ENCODE measurements around the gene KLHL5. TPM values are rescaled to one million over a fixed set of nuclear protein-coding genes. Genes with fewer than 3 reads are reported as not detected.
A peak's percentile ranks its signal among the peaks of the same experiment; 100 is the strongest.

Gene KLHL5
- total RNA-seq, 2 experiments from 2014 or later = 16.4 to 18.3 TPM

GRCh38 chr4:39032218-39033085 lies 29.6 kb upstream of the KLHL5 start, which contains the start of gene TMEM156:
TMEM156 (minus strand) TSS chr4:39032409; CDS start chr4:39032313, 96 bp downstream.
- peaks cover 29% of the 10 kb centered on the region for H3K4me1 Mint-ChIP-seq
- POLR2A ChIA-PET = interaction anchor here (0.7 to 3.5 kb wide), 4 partner anchors 10 to 424 kb away, joined by 3 to 33 read pairs (median 4); no protein-coding TSS in a partner anchor
- peak; percentile 90 for ATAC-seq (ENCODE audit: low read depth)
- peak within 1 kb of the TSS; percentile 83 for H3K4me3 Mint-ChIP-seq
- DNase-seq = no peak
- peaks cover 3% of the 10 kb centered on the region for H3K36me3 Mint-ChIP-seq
- no peaks in the 10 kb centered on the region for H3K27me3 Mint-ChIP-seq
- H3K27ac Mint-ChIP-seq = peak within 1 kb of the TSS; percentile 89
- no peaks in the 10 kb centered on the region for H3K9me3 Mint-ChIP-seq

DNA sequence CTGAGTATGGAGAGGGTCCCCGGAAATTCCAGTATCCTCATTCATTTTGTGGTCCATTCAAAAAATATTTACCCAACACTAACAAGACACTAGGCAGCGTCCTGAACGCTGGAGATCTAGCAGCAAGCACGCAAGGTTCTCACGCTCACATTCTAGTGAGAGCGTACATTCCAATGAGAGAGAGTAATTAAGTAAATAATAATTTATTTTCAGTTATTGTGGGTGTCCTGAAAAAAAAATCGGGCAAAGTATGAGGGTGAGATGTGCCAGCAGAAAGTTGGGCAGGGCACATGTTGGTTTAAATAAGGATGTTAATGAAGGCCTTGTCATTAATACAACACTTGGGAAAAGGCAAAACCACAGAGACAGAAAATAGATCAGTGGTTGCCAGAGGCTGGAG lies 25.9 kb upstream of the KLHL5 start:
- POLR2A ChIA-PET = no interaction called here
- H3K27ac Mint-ChIP-seq = no peak overlapping the region
- no peak overlapping the region for H3K4me3 Mint-ChIP-seq

GRCh38 chr4:39037491-39037825 lies 24.6 kb upstream of the KLHL5 start:
- POLR2A ChIA-PET = no interaction called here
- Mint-ChIP-seq H3K4me1 (peaks cover 12% of the 10 kb centered on the region), H3K4me3 (no peak overlapping the region), H3K27ac (no peak overlapping the region), H3K36me3 (no peaks in the 10 kb centered on the region), H3K9me3 (no peaks in the 10 kb centered on the region), H3K27me3 (no peaks in the 10 kb centered on the region)
- ATAC-seq (ENCODE audit: low read depth) (no peak), DNase-seq (no peak)

More for the DNA sequence above, 25.9 kb upstream of the KLHL5 start:
- Mint-ChIP-seq H3K36me3 (no peaks in the 10 kb centered on the region), H3K4me1 (peaks cover 14% of the 10 kb centered on the region), H3K27me3 (no peaks in the 10 kb centered on the region), H3K9me3 (no peaks in the 10 kb centered on the region)
- no peak for DNase-seq
- no peak for ATAC-seq (ENCODE audit: low read depth)

DNA sequence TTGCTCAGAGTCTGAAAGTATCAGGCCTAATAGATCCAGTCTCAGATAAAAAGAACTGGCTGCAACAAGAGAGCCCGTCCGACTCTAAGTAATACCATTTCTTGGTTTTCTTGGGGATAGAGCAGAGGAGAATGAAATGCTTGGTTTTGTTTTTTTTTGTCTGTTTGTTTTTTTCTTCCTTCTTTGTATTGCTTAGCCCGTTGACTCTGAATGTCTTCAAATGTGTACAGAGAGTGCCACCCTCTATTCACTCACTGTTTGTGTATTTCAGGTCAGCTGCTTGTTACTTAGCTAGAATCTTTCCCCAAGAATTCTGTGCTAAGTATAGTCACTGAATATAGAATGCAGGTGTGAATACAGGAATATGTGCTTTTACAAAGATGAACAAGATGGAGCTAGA lies 24.1 kb upstream of the KLHL5 start:
- POLR2A ChIA-PET = interaction anchor here (0.5 kb wide), 1 partner anchor 986 kb away, joined by 3 read pairs; no protein-coding TSS in a partner anchor
- no peak overlapping the region for H3K4me3 Mint-ChIP-seq
- ATAC-seq (ENCODE audit: low read depth) (no peak), DNase-seq (no peak)
- no peak overlapping the region for H3K27ac Mint-ChIP-seq
- H3K4me1 Mint-ChIP-seq = peaks cover 8% of the 10 kb centered on the region
- no peaks in the 10 kb centered on the region for H3K36me3 Mint-ChIP-seq
- no peaks in the 10 kb centered on the region for H3K9me3 Mint-ChIP-seq
- H3K27me3 Mint-ChIP-seq = no peaks in the 10 kb centered on the region

- no peaks in the 10 kb centered on the region for H3K27me3 Mint-ChIP-seq
- no peak overlapping the region for H3K27ac Mint-ChIP-seq
- H3K36me3 Mint-ChIP-seq = no peaks in the 10 kb centered on the region
- no peak for ATAC-seq (ENCODE audit: low read depth)
- no peak for DNase-seq
- H3K4me1 Mint-ChIP-seq = peaks cover 10% of the 10 kb centered on the region
- POLR2A ChIA-PET = no interaction called here
- H3K9me3 Mint-ChIP-seq = no peaks in the 10 kb centered on the region
- no peak overlapping the region for H3K4me3 Mint-ChIP-seq
These were observed 22.9 kb upstream of the KLHL5 start for GRCh38 chr4:39039108-39039507.

DNA sequence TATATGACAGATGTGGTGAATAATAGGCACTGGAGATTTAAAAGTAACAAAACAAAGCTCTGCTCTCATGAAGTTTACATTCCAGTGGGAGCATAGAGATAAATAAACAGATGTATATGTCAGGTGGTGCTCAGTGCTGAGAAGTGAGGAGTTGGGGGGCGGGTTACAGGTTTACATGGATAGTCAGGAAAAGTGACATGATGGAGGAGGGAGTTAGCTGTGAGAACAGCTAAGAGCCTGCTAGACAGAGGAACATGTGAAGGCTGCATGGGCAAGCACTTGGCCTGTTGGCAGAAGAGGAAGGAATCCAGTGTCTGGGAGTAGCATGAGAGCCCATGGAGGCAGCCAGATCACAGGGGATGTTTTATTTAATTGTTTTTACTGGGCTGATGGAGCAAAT lies 19.7 kb upstream of the KLHL5 start:
- Mint-ChIP-seq H3K27ac (peak overlapping the region; percentile 18), H3K4me1 (peaks cover 27% of the 10 kb centered on the region), H3K9me3 (no peaks in the 10 kb centered on the region), H3K36me3 (no peaks in the 10 kb centered on the region), H3K4me3 (no peak overlapping the region), H3K27me3 (no peaks in the 10 kb centered on the region)
- no peak for DNase-seq
- ATAC-seq (ENCODE audit: low read depth) = no peak
- POLR2A ChIA-PET = interaction anchor here (1.1 to 1.5 kb wide), 2 partner anchors 10 to 93 kb away, joined by 3 to 4 read pairs; partner anchors contain the start of gene TMEM156

GRCh38 chr4:39043058-39043860 lies 18.8 kb upstream of the KLHL5 start:
- Mint-ChIP-seq H3K27me3 (no peaks in the 10 kb centered on the region), H3K9me3 (no peaks in the 10 kb centered on the region), H3K36me3 (no peaks in the 10 kb centered on the region), H3K27ac (peak overlapping the region; percentile 18), H3K4me3 (peak overlapping the region; percentile 88), H3K4me1 (peaks cover 36% of the 10 kb centered on the region)
- POLR2A ChIA-PET = interaction anchor here (1.5 to 3.6 kb wide), 4 partner anchors 9 to 92 kb away, joined by 3 to 33 read pairs (median 10); partner anchors contain the start of gene TMEM156
- DNase-seq (no peak), ATAC-seq (ENCODE audit: low read depth) (no peak)

- H3K27ac Mint-ChIP-seq = peak overlapping the region; percentile 91
- H3K27me3 Mint-ChIP-seq = no peaks in the 10 kb centered on the region
- H3K36me3 Mint-ChIP-seq = no peaks in the 10 kb centered on the region
- no peak for ATAC-seq (ENCODE audit: low read depth)
- H3K9me3 Mint-ChIP-seq = no peaks in the 10 kb centered on the region
- POLR2A ChIA-PET = interaction anchor here (1.9 to 3.6 kb wide), 3 partner anchors 10 to 16 kb away, joined by 7 to 33 read pairs (median 13); partner anchors contain the start of gene TMEM156
- peak overlapping the region; percentile 88 for H3K4me3 Mint-ChIP-seq
- DNase-seq = no peak
- H3K4me1 Mint-ChIP-seq = peaks cover 42% of the 10 kb centered on the region
These were observed 18.1 kb upstream of the KLHL5 start for GRCh38 chr4:39043861-39044363.

GRCh38 chr4:39044364-39044955 lies 17.6 kb upstream of the KLHL5 start:
- POLR2A ChIA-PET = interaction anchor here (1.3 to 3.6 kb wide), 4 partner anchors 10 to 90 kb away, joined by 3 to 33 read pairs (median 10); partner anchors contain the start of gene TMEM156
- Mint-ChIP-seq H3K27ac (peak overlapping the region; percentile 91), H3K36me3 (no peaks in the 10 kb centered on the region), H3K4me3 (peak overlapping the region; percentile 88), H3K9me3 (no peaks in the 10 kb centered on the region), H3K27me3 (no peaks in the 10 kb centered on the region), H3K4me1 (peaks cover 43% of the 10 kb centered on the region)
- DNase-seq = peak; percentile 84
- ATAC-seq (ENCODE audit: low read depth) = peak; percentile 81

DNA sequence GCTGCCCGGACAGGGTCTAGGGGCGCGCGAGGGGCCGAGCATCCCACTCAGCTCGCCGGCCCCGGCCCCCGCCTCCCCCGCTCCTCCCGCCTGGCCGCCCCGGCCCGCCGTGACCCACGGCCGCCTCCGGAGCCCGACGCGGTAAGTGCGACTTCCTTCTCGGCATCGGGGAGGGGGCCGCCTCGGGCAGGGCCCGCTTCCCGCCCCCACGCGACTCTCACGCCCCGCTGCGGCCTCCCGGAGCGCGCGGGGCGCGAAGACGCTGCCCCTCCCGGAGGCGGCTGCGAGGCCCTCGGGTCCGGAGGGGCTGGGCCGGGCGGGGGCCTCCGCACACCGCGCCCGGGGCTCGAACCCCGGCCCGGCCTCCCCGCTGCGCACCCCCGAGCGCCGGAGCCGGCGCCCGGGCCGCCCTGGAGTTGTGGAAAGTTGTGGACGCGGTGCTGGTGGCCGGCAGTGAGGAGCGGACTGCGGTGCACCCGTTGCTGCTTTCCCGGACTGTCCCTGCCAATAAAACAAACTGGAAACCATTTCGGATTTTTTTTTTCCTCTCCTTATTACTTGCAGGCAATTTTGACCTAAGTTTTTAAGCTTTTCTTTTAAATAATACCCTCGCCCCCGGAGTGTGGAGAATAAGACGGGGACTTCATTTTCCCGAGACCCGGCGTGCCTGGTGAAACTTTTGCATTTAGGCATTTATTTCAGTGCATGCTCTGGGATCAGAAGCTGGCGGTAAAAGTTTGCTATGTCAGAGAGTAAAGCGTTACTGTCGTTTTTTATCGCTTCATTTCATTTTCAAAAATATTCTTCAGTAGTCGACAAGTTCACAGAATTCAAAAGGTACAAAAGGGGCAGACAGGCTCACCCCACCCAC lies 16.8 kb upstream of the KLHL5 start:
- ATAC-seq (ENCODE audit: low read depth) (peak; percentile 48), DNase-seq (no peak)
- Mint-ChIP-seq H3K9me3 (no peaks in the 10 kb centered on the region), H3K27me3 (no peaks in the 10 kb centered on the region), H3K4me3 (peak overlapping the region; percentile 91), H3K36me3 (no peaks in the 10 kb centered on the region), H3K27ac (peak overlapping the region; percentile 92), H3K4me1 (peaks cover 43% of the 10 kb centered on the region)
- POLR2A ChIA-PET = interaction anchor here (1.0 to 3.6 kb wide), 6 partner anchors 11 to 91 kb away, joined by 3 to 33 read pairs (median 5); partner anchors contain the start of gene TMEM156

- Mint-ChIP-seq H3K4me3 (peak overlapping the region; percentile 91), H3K36me3 (no peaks in the 10 kb centered on the region), H3K4me1 (peaks cover 43% of the 10 kb centered on the region), H3K27ac (peak overlapping the region; percentile 92), H3K27me3 (no peaks in the 10 kb centered on the region), H3K9me3 (no peaks in the 10 kb centered on the region)
- ATAC-seq (ENCODE audit: low read depth) (no peak), DNase-seq (no peak)
- POLR2A ChIA-PET = interaction anchor here (1.0 to 3.6 kb wide), 4 partner anchors 14 to 90 kb away, joined by 3 to 33 read pairs (median 8); partner anchors contain the start of gene TMEM156
These were observed 16.2 kb upstream of the KLHL5 start for GRCh38 chr4:39045827-39046221.

DNA sequence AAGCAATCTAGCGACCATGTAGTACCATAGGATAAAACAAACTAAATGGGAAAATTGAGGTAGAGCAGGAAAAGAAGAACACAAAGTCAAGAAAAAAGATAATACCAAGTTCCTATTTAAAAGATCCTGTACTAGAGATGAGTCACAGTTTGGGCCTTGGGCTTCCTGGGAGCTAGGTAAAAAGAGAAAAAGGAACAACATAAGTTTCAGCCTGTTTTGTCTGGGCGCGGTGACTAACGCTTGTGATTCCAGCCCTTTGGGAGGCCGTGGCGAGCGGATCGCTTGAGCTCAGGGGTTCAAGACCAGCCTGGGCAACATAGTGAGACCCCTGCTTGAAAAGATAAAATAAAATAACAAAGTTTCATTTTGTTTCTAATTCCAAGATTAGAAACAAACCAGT lies 15.8 kb upstream of the KLHL5 start:
- peak overlapping the region; percentile 91 for H3K4me3 Mint-ChIP-seq
- no peaks in the 10 kb centered on the region for H3K9me3 Mint-ChIP-seq
- POLR2A ChIA-PET = interaction anchor here (1.1 to 3.6 kb wide), 3 partner anchors 15 to 90 kb away, joined by 3 to 33 read pairs (median 13); partner anchors contain the start of gene TMEM156
- DNase-seq (no peak), ATAC-seq (ENCODE audit: low read depth) (no peak)
- H3K4me1 Mint-ChIP-seq = peaks cover 43% of the 10 kb centered on the region
- no peaks in the 10 kb centered on the region for H3K36me3 Mint-ChIP-seq
- peak overlapping the region; percentile 92 for H3K27ac Mint-ChIP-seq
- H3K27me3 Mint-ChIP-seq = no peaks in the 10 kb centered on the region

Measured in activated naive CD8-positive, alpha-beta T cell treated with anti-CD3 and anti-CD28 coated beads, Interleukin-2, amount 10 ng/mL, durations not matched to agents 7 days and 5 days (primary cell).